ENCODE measurements around the gene CENPB.
A peak's percentile ranks its signal among the peaks of the same experiment; 100 is the strongest.

CENPB gene

GRCh38 chr20:3763671-3764601 lies 22.6 kb downstream of the CENPB start:
- H3K4me3 ChIP-seq = no peak overlapping the region
- H3K36me3 ChIP-seq (ENCODE audit: insufficient read depth, low read length) = peaks cover 6% of the 10 kb centered on the region; the same call in 1 of the 2 replicates
- no peak for DNase-seq (ENCODE audit: low read depth, low spot score)
- H3K9ac ChIP-seq (ENCODE audit: insufficient read length) = no peak overlapping the region
- no peak overlapping the region for H3K27ac ChIP-seq
- no peaks in the 10 kb centered on the region for H3K9me3 ChIP-seq (ENCODE audit: low read depth, low read length)
- TF ChIP-seq POLR2AphosphoS5 (IDR thresholded peaks at IDR 0.05; ENCODE audit: borderline replicate concordance, low read depth, low read length) = no peak

GRCh38 chr20:3760655-3761348 lies 25.7 kb downstream of the CENPB start:
- no peak overlapping the region for H3K9ac ChIP-seq (ENCODE audit: insufficient read length)
- peaks cover 33% of the 10 kb centered on the region for H3K36me3 ChIP-seq (ENCODE audit: insufficient read depth, low read length)
- TF ChIP-seq FOXP2 (optimal IDR thresholded peaks at IDR 0.05; ENCODE audit: control extremely low read depth, extremely low read length, insufficient read depth) = no peak
- TF ChIP-seq EZH2 (IDR thresholded peaks at IDR 0.05) = no peak
- TF ChIP-seq POLR2AphosphoS5 (IDR thresholded peaks at IDR 0.05; ENCODE audit: borderline replicate concordance, low read depth, low read length) = no peak
- H3K9me3 ChIP-seq (ENCODE audit: low read depth, low read length) = no peaks in the 10 kb centered on the region
- H3K4me3 ChIP-seq = no peak overlapping the region
- DNase-seq (ENCODE audit: low read depth, low spot score) = no peak
- 0 out of 2 replicates have a peak overlapping the region, but pooled peaks have one; percentile 54 for H3K27ac ChIP-seq

- no peak for TF ChIP-seq POLR2AphosphoS5 (IDR thresholded peaks at IDR 0.05; ENCODE audit: borderline replicate concordance, low read depth, low read length)
- TF ChIP-seq FOXP2 (optimal IDR thresholded peaks at IDR 0.05; ENCODE audit: control extremely low read depth, extremely low read length, insufficient read depth) = no peak
- no peak for TF ChIP-seq EZH2 (IDR thresholded peaks at IDR 0.05)
Observed at GRCh38 chr20:3759884-3760283, 26.7 kb downstream of the CENPB start.

GRCh38 chr20:3759316-3759823 lies 27.2 kb downstream of the CENPB start:
- TF ChIP-seq POLR2AphosphoS5 (IDR thresholded peaks at IDR 0.05; ENCODE audit: borderline replicate concordance, low read depth, low read length) (no peak), EZH2 (IDR thresholded peaks at IDR 0.05) (no peak), FOXP2 (optimal IDR thresholded peaks at IDR 0.05; ENCODE audit: control extremely low read depth, extremely low read length, insufficient read depth) (no peak)
- Histone ChIP-seq H3K36me3 (ENCODE audit: insufficient read depth, low read length) (peaks cover 45% of the 10 kb centered on the region), H3K4me3 (no peak overlapping the region), H3K9ac (ENCODE audit: insufficient read length) (no peak overlapping the region), H3K27ac (no peak overlapping the region), H3K9me3 (ENCODE audit: low read depth, low read length) (no peaks in the 10 kb centered on the region)
- DNase-seq (ENCODE audit: low read depth, low spot score) = no peak

More at GRCh38 chr20:3759884-3760283, 26.7 kb downstream of the CENPB start:
- no peak overlapping the region for H3K9ac ChIP-seq (ENCODE audit: insufficient read length)
- H3K9me3 ChIP-seq (ENCODE audit: low read depth, low read length) = no peaks in the 10 kb centered on the region
- no peak overlapping the region for H3K27ac ChIP-seq
- H3K36me3 ChIP-seq (ENCODE audit: insufficient read depth, low read length) = peaks cover 40% of the 10 kb centered on the region
- no peak overlapping the region for H3K4me3 ChIP-seq
- DNase-seq (ENCODE audit: low read depth, low spot score) = no peak

- Histone ChIP-seq H3K9ac (ENCODE audit: insufficient read length) (no peak overlapping the region), H3K36me3 (ENCODE audit: insufficient read depth, low read length) (peaks cover 46% of the 10 kb centered on the region), H3K4me3 (no peak overlapping the region), H3K9me3 (ENCODE audit: low read depth, low read length) (no peaks in the 10 kb centered on the region), H3K27ac (no peak overlapping the region)
- TF ChIP-seq EZH2 (IDR thresholded peaks at IDR 0.05) (no peak), FOXP2 (optimal IDR thresholded peaks at IDR 0.05; ENCODE audit: control extremely low read depth, extremely low read length, insufficient read depth) (no peak), POLR2AphosphoS5 (IDR thresholded peaks at IDR 0.05; ENCODE audit: borderline replicate concordance, low read depth, low read length) (no peak)
- no peak for DNase-seq (ENCODE audit: low read depth, low spot score)
Observed at GRCh38 chr20:3758566-3758965, 28.0 kb downstream of the CENPB start.

GRCh38 chr20:3757268-3757667 lies 29.3 kb downstream of the CENPB start:
- Histone ChIP-seq H3K9ac (ENCODE audit: insufficient read length) (no peak overlapping the region), H3K36me3 (ENCODE audit: insufficient read depth, low read length) (peaks cover 46% of the 10 kb centered on the region), H3K4me3 (no peak overlapping the region), H3K27ac (no peak overlapping the region), H3K9me3 (ENCODE audit: low read depth, low read length) (no peaks in the 10 kb centered on the region)
- TF ChIP-seq POLR2AphosphoS5 (IDR thresholded peaks at IDR 0.05; ENCODE audit: borderline replicate concordance, low read depth, low read length) (no peak), FOXP2 (optimal IDR thresholded peaks at IDR 0.05; ENCODE audit: control extremely low read depth, extremely low read length, insufficient read depth) (no peak), EZH2 (IDR thresholded peaks at IDR 0.05) (no peak)
- DNase-seq (ENCODE audit: low read depth, low spot score) = no peak

GRCh38 chr20:3755814-3756480 lies 30.6 kb downstream of the CENPB start:
- Histone ChIP-seq H3K36me3 (ENCODE audit: insufficient read depth, low read length) (peaks cover 41% of the 10 kb centered on the region), H3K9me3 (ENCODE audit: low read depth, low read length) (no peaks in the 10 kb centered on the region), H3K9ac (ENCODE audit: insufficient read length) (no peak overlapping the region), H3K4me3 (no peak overlapping the region), H3K27ac (no peak overlapping the region)
- no peak for TF ChIP-seq FOXP2 (optimal IDR thresholded peaks at IDR 0.05; ENCODE audit: control extremely low read depth, extremely low read length, insufficient read depth)
- TF ChIP-seq POLR2AphosphoS5 (IDR thresholded peaks at IDR 0.05; ENCODE audit: borderline replicate concordance, low read depth, low read length) = no peak
- TF ChIP-seq EZH2 (IDR thresholded peaks at IDR 0.05) = no peak
- no peak for DNase-seq (ENCODE audit: low read depth, low spot score)

- H3K36me3 ChIP-seq (ENCODE audit: insufficient read depth, low read length) = peaks cover 41% of the 10 kb centered on the region
- TF ChIP-seq POLR2AphosphoS5 (IDR thresholded peaks at IDR 0.05; ENCODE audit: borderline replicate concordance, low read depth, low read length) = no peak
- no peak for TF ChIP-seq FOXP2 (optimal IDR thresholded peaks at IDR 0.05; ENCODE audit: control extremely low read depth, extremely low read length, insufficient read depth)
- TF ChIP-seq EZH2 (IDR thresholded peaks at IDR 0.05) = no peak
- no peak overlapping the region for H3K4me3 ChIP-seq
- H3K9ac ChIP-seq (ENCODE audit: insufficient read length) = no peak overlapping the region
- DNase-seq (ENCODE audit: low read depth, low spot score) = no peak
- no peak overlapping the region for H3K27ac ChIP-seq
- no peaks in the 10 kb centered on the region for H3K9me3 ChIP-seq (ENCODE audit: low read depth, low read length)
Observed at GRCh38 chr20:3755269-3755668, 31.3 kb downstream of the CENPB start.
